PC-3 (cell line): ENCODE data around the gene GGA1.

Source experiments
- CTCF ChIP-seq: fragments of 300-600 bp; sonication (generic); conservative IDR thresholded peaks from 2 replicates; pipeline ENCODE4 v1.5.1; 2017; ENCODE audit warnings: antibody characterized with exemption, low read depth, mild to moderate bottlenecking, low read length
- EZH2 ChIP-seq: fragments of 300-600 bp; sonication (generic); IDR thresholded peaks from one replicate; pipeline ENCODE4 v1.6.1; 2017; ENCODE audit warnings: antibody characterized with exemption, mild to moderate bottlenecking, low read length; ENCODE audit not compliant: unreplicated experiment

- no peak for TF ChIP-seq CTCF
- no peak for TF ChIP-seq EZH2
Measured at GRCh38 chr22:37629928-37630327, 21.3 kb downstream of the GGA1 start.
